ENCODE data around the gene EXOC7.

EXOC7 gene

DNA sequence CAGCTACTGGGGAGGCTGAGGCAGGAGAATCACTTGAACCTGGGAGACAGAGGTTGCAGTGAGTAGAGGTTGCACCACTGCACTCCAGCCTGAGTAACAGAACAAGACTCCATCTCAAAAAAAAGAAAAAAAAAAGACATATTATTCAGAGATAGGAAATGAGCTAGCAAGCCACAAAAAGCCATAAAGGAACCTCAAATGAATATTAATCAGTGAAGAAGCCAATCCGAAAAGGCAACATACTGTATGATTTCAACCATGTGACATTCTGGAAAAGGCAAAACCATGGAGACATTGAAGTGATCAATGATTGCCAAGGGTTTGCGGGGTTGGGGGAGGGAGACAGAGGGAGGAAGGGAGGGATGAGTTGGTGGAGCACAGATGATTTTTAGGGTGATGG is 8.4 kb upstream of the EXOC7 start:
- no peak for TF ChIP-seq RAD21 (IDR thresholded peaks at IDR 0.05; ENCODE audit: low read depth)
- no peak for TF ChIP-seq CREB1 (IDR thresholded peaks at IDR 0.05; ENCODE audit: low read depth)
- TF ChIP-seq, protein P1, sequence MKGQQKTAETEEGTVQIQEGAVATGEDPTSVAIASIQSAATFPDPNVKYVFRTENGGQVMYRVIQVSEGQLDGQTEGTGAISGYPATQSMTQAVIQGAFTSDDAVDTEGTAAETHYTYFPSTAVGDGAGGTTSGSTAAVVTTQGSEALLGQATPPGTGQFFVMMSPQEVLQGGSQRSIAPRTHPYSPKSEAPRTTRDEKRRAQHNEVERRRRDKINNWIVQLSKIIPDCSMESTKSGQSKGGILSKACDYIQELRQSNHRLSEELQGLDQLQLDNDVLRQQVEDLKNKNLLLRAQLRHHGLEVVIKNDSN (IDR thresholded peaks at IDR 0.05), result no peak
- TF ChIP-seq ZBTB7A (IDR thresholded peaks at IDR 0.05; ENCODE audit: low read depth), result no peak
- no peak for TF ChIP-seq TEAD4 (IDR thresholded peaks at IDR 0.05)
- TF ChIP-seq TCF12 (IDR thresholded peaks at IDR 0.05; ENCODE audit: low read depth), result no peak

DNA sequence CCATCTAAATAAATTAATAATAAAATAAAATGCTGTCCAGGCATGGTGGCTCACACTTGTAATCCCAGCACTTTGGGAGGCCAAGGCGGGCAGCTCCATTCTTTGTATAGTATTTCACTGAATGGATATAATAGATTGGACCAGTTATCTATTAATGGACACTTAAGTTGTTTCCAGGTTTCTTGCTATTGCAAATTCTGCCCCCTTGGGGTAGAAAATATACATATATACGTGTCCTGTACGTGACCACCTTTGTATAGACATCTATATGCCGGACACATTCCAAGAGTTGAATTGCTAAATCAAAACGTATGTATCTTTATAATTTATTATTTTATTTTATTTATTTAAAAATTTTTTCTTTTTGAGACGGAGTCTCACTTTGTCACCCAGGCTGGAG is 3.9 kb upstream of the EXOC7 start:
- TF ChIP-seq RAD21 (IDR thresholded peaks at IDR 0.05; ENCODE audit: low read depth) (0 out of 2 replicates have a peak, but pooled peaks have one; percentile 8), CREB1 (IDR thresholded peaks at IDR 0.05; ENCODE audit: low read depth) (no peak), EGR1 (IDR thresholded peaks at IDR 0.05) (no peak), TCF12 (IDR thresholded peaks at IDR 0.05; ENCODE audit: low read depth) (no peak), TEAD4 (IDR thresholded peaks at IDR 0.05) (no peak), CEBPB (IDR thresholded peaks at IDR 0.05) (no peak)

DNA sequence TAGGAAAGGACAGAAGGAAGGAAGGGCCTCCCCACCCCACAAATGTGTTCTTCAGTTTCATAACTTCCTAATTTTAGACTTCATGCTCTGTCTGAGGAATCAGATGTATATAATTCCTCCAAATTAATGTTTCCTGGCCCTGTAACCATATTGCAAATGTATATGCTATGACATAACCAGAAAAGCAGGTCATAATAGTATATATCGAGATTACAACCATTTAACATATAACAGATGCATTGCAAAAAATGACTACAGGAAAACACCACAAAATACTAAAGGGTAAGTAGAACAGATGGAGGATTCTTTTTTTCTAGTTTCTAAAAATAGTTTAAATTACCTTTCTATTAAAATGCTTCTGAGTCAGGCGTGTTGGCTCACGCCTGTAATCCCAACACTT is 3.1 kb upstream of the EXOC7 start:
- TF ChIP-seq TCF12 (IDR thresholded peaks at IDR 0.05; ENCODE audit: low read depth) (no peak), CREB1 (IDR thresholded peaks at IDR 0.05; ENCODE audit: low read depth) (no peak), TEAD4 (IDR thresholded peaks at IDR 0.05) (no peak), RAD21 (IDR thresholded peaks at IDR 0.05; ENCODE audit: low read depth) (no peak), FOXM1 (IDR thresholded peaks at IDR 0.05; ENCODE audit: borderline replicate concordance, low read depth) (no peak), ZBTB7A (IDR thresholded peaks at IDR 0.05; ENCODE audit: low read depth) (no peak), CEBPB (IDR thresholded peaks at IDR 0.05) (no peak), YY1 (IDR thresholded peaks at IDR 0.05; ENCODE audit: low read depth) (no peak), NFIC (IDR thresholded peaks at IDR 0.05) (no peak), EGR1 (IDR thresholded peaks at IDR 0.05) (no peak), EP300 (IDR thresholded peaks at IDR 0.05; ENCODE audit: borderline replicate concordance) (no peak), TAF1 (IDR thresholded peaks at IDR 0.05; ENCODE audit: low read depth) (no peak)
- TF ChIP-seq, protein P2, sequence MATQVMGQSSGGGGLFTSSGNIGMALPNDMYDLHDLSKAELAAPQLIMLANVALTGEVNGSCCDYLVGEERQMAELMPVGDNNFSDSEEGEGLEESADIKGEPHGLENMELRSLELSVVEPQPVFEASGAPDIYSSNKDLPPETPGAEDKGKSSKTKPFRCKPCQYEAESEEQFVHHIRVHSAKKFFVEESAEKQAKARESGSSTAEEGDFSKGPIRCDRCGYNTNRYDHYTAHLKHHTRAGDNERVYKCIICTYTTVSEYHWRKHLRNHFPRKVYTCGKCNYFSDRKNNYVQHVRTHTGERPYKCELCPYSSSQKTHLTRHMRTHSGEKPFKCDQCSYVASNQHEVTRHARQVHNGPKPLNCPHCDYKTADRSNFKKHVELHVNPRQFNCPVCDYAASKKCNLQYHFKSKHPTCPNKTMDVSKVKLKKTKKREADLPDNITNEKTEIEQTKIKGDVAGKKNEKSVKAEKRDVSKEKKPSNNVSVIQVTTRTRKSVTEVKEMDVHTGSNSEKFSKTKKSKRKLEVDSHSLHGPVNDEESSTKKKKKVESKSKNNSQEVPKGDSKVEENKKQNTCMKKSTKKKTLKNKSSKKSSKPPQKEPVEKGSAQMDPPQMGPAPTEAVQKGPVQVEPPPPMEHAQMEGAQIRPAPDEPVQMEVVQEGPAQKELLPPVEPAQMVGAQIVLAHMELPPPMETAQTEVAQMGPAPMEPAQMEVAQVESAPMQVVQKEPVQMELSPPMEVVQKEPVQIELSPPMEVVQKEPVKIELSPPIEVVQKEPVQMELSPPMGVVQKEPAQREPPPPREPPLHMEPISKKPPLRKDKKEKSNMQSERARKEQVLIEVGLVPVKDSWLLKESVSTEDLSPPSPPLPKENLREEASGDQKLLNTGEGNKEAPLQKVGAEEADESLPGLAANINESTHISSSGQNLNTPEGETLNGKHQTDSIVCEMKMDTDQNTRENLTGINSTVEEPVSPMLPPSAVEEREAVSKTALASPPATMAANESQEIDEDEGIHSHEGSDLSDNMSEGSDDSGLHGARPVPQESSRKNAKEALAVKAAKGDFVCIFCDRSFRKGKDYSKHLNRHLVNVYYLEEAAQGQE (IDR thresholded peaks at IDR 0.05; ENCODE audit: low read depth), result no peak
- TF ChIP-seq, protein P1 (IDR thresholded peaks at IDR 0.05), result no peak
- TF ChIP-seq, protein P3, sequence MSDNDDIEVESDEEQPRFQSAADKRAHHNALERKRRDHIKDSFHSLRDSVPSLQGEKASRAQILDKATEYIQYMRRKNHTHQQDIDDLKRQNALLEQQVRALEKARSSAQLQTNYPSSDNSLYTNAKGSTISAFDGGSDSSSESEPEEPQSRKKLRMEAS (IDR thresholded peaks at IDR 0.05), result no peak

DNA sequence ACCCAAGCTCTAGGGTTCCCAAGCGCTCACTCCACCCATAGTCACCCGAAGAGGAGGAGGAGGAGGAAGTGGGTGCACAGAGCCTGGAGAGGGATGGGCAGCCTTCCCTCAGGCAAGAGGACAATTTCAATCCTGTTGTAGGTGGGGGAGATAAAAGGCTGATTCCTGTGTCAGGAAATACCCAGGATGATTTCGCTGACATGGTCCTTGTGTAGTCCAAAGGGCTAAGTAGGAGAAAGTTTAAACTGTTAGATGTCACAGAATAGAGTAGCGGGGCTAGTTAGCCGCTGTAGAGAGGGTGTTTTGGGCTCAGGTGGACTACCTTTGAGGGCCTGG is 1.3 kb upstream of the EXOC7 start:
- TF ChIP-seq, protein P2 (IDR thresholded peaks at IDR 0.05; ENCODE audit: low read depth), result no peak
- no peak for TF ChIP-seq CREB1 (IDR thresholded peaks at IDR 0.05; ENCODE audit: low read depth)
- no peak for TF ChIP-seq RAD21 (IDR thresholded peaks at IDR 0.05; ENCODE audit: low read depth)
- TF ChIP-seq FOXM1 (IDR thresholded peaks at IDR 0.05; ENCODE audit: borderline replicate concordance, low read depth), result no peak
- no peak for TF ChIP-seq EGR1 (IDR thresholded peaks at IDR 0.05)
- no peak for TF ChIP-seq NFIC (IDR thresholded peaks at IDR 0.05)
- no peak for TF ChIP-seq EP300 (IDR thresholded peaks at IDR 0.05; ENCODE audit: borderline replicate concordance)
- no peak for TF ChIP-seq TCF12 (IDR thresholded peaks at IDR 0.05; ENCODE audit: low read depth)
- no peak for TF ChIP-seq TAF1 (IDR thresholded peaks at IDR 0.05; ENCODE audit: low read depth)
- TF ChIP-seq, protein P3 (IDR thresholded peaks at IDR 0.05), result no peak
- TF ChIP-seq CEBPB (IDR thresholded peaks at IDR 0.05), result no peak
- TF ChIP-seq, protein P1 (IDR thresholded peaks at IDR 0.05), result no peak
- no peak for TF ChIP-seq TEAD4 (IDR thresholded peaks at IDR 0.05)
- TF ChIP-seq ZBTB7A (IDR thresholded peaks at IDR 0.05; ENCODE audit: low read depth), result no peak
- TF ChIP-seq YY1 (IDR thresholded peaks at IDR 0.05; ENCODE audit: low read depth), result no peak

DNA sequence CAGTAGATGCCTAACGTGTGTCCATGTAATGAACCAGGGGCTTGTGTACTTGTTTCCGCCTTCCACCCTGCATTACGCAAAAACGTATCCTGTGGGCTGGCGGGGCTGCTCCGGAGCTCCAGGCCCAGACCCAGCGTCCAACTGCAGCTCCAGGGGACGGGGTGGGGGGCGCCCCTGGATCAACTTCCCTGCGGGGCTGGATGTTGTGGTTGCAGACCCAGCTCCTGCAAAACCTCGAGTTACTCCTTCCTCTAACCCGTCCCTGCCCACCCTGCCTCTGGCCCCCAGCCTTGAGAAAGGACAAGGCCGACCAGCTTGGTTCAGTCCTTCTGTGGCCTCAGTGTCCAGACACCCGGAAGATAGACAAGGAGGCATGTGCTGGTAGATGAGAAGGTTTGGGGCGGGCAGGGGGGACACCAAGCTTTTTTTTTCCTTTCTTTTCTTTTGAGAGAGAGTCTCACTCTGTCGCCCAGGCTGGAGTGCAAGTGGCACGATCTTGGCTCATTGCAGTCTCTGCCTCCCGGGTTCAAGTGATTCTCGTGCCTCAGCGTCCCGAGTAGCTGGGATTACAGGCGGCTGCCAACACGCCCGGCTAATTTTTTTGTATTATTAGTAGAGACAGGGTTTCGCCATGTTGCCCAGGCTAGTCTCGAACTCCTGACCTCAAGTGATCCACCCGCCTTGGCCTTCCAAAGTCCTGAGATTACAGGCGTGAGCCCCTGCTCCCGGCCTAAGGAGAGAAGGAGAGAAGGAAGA is 731 bp upstream of the EXOC7 start:
- TF ChIP-seq EGR1 (IDR thresholded peaks at IDR 0.05), result no peak
- no peak for TF ChIP-seq CEBPB (IDR thresholded peaks at IDR 0.05)
- TF ChIP-seq RAD21 (IDR thresholded peaks at IDR 0.05; ENCODE audit: low read depth), result no peak
- TF ChIP-seq EP300 (IDR thresholded peaks at IDR 0.05; ENCODE audit: borderline replicate concordance), result no peak
- TF ChIP-seq YY1 (IDR thresholded peaks at IDR 0.05; ENCODE audit: low read depth), result no peak

All from Ishikawa (cell line).